ENCODE results near the gene PTPRN2.

The PTPRN2 gene

GRCh38 chr7:158108646-158109293, 478.9 kb downstream of the PTPRN2 start:
- no peak for DNase-seq

GRCh38 chr7:158107806-158108205, 479.8 kb downstream of the PTPRN2 start:
- DNase-seq: no peak

- no peak for DNase-seq
Measured at GRCh38 chr7:158106272-158106671, 481.4 kb downstream of the PTPRN2 start.

GRCh38 chr7:158103378-158103777, 484.2 kb downstream of the PTPRN2 start:
- no peak for DNase-seq

- DNase-seq: no peak
Measured at GRCh38 chr7:158102897-158103296, 484.7 kb downstream of the PTPRN2 start.

GRCh38 chr7:158101821-158102450, 485.7 kb downstream of the PTPRN2 start:
- no peak for DNase-seq

- DNase-seq: no peak
Measured at GRCh38 chr7:158098125-158099030, 489.2 kb downstream of the PTPRN2 start.

GRCh38 chr7:158097453-158098124, 490.0 kb downstream of the PTPRN2 start:
- DNase-seq: no peak

GRCh38 chr7:158097106-158097452, 490.5 kb downstream of the PTPRN2 start:
- DNase-seq: no peak

GRCh38 chr7:158096582-158096981, 491.0 kb downstream of the PTPRN2 start:
- no peak for DNase-seq

- no peak for DNase-seq
Measured at GRCh38 chr7:158094671-158095226, 492.9 kb downstream of the PTPRN2 start.

GRCh38 chr7:158094046-158094445, 493.6 kb downstream of the PTPRN2 start:
- DNase-seq: no peak

GRCh38 chr7:158093156-158093796, 494.3 kb downstream of the PTPRN2 start:
- DNase-seq: no peak

- DNase-seq: no peak
Measured at GRCh38 chr7:158087196-158087595, 500.4 kb downstream of the PTPRN2 start.

GRCh38 chr7:158085741-158086695, 501.6 kb downstream of the PTPRN2 start:
- DNase-seq: no peak

GRCh38 chr7:158084555-158084954, 503.1 kb downstream of the PTPRN2 start:
- DNase-seq: no peak

- no peak for DNase-seq
Measured at GRCh38 chr7:158083526-158084310, 503.9 kb downstream of the PTPRN2 start.

GRCh38 chr7:158082761-158083160, 504.9 kb downstream of the PTPRN2 start:
- no peak for DNase-seq

GRCh38 chr7:158080899-158081445, 506.7 kb downstream of the PTPRN2 start:
- DNase-seq: no peak

Measured in fibroblast of skin of abdomen (primary cell).